ENCODE results near the gene ACBD6. TPM values are rescaled to one million over a fixed set of nuclear protein-coding genes. Genes with fewer than 3 reads are reported as not detected.

ACBD6 gene
- total RNA-seq, 4 donors from 2014 or later, result 33.3 to 44.0 (median 42.6) TPM

DNA sequence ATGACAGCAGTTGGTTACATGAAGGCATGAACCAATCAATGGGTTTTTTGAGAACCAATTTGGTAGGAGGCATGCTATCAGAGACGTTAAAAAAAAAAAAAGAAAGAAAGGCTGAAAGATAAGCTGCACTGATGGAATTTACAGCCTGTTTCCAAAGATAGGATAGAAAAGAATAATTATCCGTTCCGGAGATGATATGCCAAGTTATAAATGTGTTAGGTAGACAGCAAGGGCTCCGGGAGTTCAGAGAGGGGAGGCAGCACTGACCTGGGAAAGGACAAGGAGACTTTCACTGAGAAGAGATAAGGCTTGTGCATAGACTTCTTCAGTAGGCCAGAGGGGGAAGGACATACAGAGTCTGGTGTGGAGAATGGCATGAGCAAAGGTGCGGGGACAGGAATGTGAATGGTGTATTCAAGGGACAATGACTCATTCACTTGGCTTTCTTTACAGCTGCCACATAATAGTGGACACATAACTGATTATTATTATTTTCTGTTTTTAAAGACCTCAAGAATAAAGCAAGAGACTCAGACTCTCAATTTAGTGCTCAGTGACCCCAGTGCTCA, 24.8 kb upstream of the ACBD6 start:
- no peak for DNase-seq (ENCODE audit: extremely low spot score)
- intact Hi-C loops (cut with DNase I), result no loop called here
- no peaks in the 10 kb centered on the region for H3K36me3 ChIP-seq
- no peak for TF ChIP-seq POLR2AphosphoS5 (IDR thresholded peaks at IDR 0.05)
- no peak overlapping the region for H3K27ac ChIP-seq (replicated peaks in 1 of 4)
- H3K4me3 ChIP-seq, result no peak overlapping the region
- no peaks in the 10 kb centered on the region for H3K27me3 ChIP-seq
- H3K9me3 ChIP-seq, result no peaks in the 10 kb centered on the region
- H3K4me1 ChIP-seq, result peaks cover 0 to 5% (median 0%) of the 10 kb centered on the region in 4 donors
- 83% methylated on average over 5 of the region's 5 CpGs for WGBS

- Histone ChIP-seq H3K27ac (replicated peaks in 1 of 4) (no peak overlapping the region), H3K4me1 (peaks cover 0 to 7% (median 0%) of the 10 kb centered on the region in 4 donors), H3K4me3 (no peak overlapping the region), H3K27me3 (no peaks in the 10 kb centered on the region), H3K36me3 (no peaks in the 10 kb centered on the region), H3K9me3 (no peaks in the 10 kb centered on the region)
- TF ChIP-seq POLR2AphosphoS5 (IDR thresholded peaks at IDR 0.05) (no peak), EP300 (IDR thresholded peaks at IDR 0.05) (no peak), POLR2A (IDR thresholded peaks at IDR 0.05; ENCODE audit: low read depth) (no peak)
- TF ChIP-seq, protein P1, sequence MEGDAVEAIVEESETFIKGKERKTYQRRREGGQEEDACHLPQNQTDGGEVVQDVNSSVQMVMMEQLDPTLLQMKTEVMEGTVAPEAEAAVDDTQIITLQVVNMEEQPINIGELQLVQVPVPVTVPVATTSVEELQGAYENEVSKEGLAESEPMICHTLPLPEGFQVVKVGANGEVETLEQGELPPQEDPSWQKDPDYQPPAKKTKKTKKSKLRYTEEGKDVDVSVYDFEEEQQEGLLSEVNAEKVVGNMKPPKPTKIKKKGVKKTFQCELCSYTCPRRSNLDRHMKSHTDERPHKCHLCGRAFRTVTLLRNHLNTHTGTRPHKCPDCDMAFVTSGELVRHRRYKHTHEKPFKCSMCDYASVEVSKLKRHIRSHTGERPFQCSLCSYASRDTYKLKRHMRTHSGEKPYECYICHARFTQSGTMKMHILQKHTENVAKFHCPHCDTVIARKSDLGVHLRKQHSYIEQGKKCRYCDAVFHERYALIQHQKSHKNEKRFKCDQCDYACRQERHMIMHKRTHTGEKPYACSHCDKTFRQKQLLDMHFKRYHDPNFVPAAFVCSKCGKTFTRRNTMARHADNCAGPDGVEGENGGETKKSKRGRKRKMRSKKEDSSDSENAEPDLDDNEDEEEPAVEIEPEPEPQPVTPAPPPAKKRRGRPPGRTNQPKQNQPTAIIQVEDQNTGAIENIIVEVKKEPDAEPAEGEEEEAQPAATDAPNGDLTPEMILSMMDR (IDR thresholded peaks at IDR 0.05), result no peak
- WGBS, result 18% methylated on average over 2 of the region's 2 CpGs
- DNase-seq (ENCODE audit: extremely low spot score), result no peak
- intact Hi-C loops (cut with DNase I), result no loop called here
Measured at GRCh38 chr1:180525715-180526039, 23.3 kb upstream of the ACBD6 start.

GRCh38 chr1:180524915-180525714, 22.7 kb upstream of the ACBD6 start:
- Histone ChIP-seq H3K4me3 (no peak overlapping the region), H3K27ac (replicated peaks in 1 of 4) (no peak overlapping the region), H3K9me3 (no peaks in the 10 kb centered on the region), H3K27me3 (no peaks in the 10 kb centered on the region), H3K36me3 (no peaks in the 10 kb centered on the region), H3K4me1 (peaks cover 0 to 7% (median 0%) of the 10 kb centered on the region in 4 donors)
- intact Hi-C loops (cut with DNase I), result no loop called here
- TF ChIP-seq POLR2AphosphoS5 (IDR thresholded peaks at IDR 0.05), result no peak
- no peak for TF ChIP-seq POLR2A (IDR thresholded peaks at IDR 0.05; ENCODE audit: low read depth)
- TF ChIP-seq, protein P1 (IDR thresholded peaks at IDR 0.05), result no peak
- no peak for TF ChIP-seq EP300 (IDR thresholded peaks at IDR 0.05)
- no peak for DNase-seq (ENCODE audit: extremely low spot score)
- WGBS, result 68% methylated on average over 7 of the region's 7 CpGs

DNA sequence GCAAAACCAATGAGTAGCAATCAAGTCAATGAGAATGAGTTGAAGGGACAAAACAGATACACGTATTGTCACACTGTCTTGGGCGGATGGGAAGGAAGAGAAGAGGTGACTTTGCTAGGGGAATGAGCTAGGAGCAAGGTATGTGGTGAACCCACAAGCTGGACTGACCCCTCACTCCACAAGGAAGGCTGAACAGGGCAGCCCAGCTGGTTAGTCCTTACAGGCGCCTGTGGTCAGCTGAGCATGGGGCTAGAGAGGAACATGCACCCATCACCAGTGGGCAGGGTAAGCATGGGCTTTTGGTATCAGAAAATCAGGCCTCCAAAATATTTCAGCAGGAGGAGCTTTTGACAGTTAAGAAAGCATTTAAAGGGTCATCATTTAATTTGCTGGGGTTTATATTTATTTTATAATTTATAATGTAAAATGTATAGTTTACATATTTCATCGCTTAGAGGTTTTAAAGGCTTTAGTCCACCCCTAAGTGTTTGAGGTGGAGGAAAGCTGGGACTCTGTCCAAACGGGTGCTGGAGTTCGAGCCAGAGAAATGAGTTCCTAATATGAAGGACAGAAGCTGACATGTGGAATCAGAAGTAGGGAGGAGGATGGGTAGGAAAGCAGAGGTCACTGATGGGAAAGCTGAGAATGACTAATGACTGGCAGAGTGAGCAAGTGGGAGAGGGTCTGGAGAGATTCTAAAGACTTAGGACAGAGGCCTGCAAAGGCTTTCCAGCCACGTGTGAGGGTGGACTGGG, 22.0 kb upstream of the ACBD6 start:
- DNase-seq (ENCODE audit: extremely low spot score), result no peak
- no peak for TF ChIP-seq POLR2AphosphoS5 (IDR thresholded peaks at IDR 0.05)
- no peak for TF ChIP-seq POLR2A (IDR thresholded peaks at IDR 0.05; ENCODE audit: low read depth)
- no peak for TF ChIP-seq EP300 (IDR thresholded peaks at IDR 0.05)
- TF ChIP-seq, protein P1 (IDR thresholded peaks at IDR 0.05), result no peak
- no peak overlapping the region for H3K4me3 ChIP-seq
- H3K36me3 ChIP-seq, result no peaks in the 10 kb centered on the region
- 69% methylated on average over 7 of the region's 7 CpGs for WGBS
- intact Hi-C loops (cut with DNase I), result no loop called here
- no peaks in the 10 kb centered on the region for H3K27me3 ChIP-seq
- peaks cover 0 to 7% (median 0%) of the 10 kb centered on the region in 4 donors for H3K4me1 ChIP-seq
- no peak overlapping the region for H3K27ac ChIP-seq (replicated peaks in 1 of 4)
- no peaks in the 10 kb centered on the region for H3K9me3 ChIP-seq

DNA sequence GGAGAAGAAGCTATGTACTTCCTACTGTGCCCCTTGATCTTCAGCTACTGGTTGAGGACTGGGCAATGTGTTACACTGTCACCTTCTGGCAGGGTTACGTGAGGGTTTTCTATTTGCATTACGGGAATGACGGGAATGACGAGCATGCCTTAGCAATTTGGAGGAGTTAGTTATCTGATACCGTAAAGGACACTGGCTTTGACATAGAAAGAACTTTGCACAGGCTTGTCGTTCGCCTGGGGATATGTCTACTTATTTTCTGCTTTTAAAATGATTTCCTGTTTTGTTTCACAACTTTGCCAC, 19.8 kb upstream of the ACBD6 start:
- WGBS, result 82% methylated on average over 7 of the region's 7 CpGs
- intact Hi-C loops (cut with DNase I), result no loop called here
- Histone ChIP-seq H3K4me1 (peaks cover 0 to 7% (median 0%) of the 10 kb centered on the region in 4 donors), H3K4me3 (no peak overlapping the region), H3K36me3 (no peaks in the 10 kb centered on the region), H3K9me3 (no peaks in the 10 kb centered on the region), H3K27me3 (no peaks in the 10 kb centered on the region), H3K27ac (replicated peaks in 1 of 4) (no peak overlapping the region)
- no peak for TF ChIP-seq POLR2A (IDR thresholded peaks at IDR 0.05; ENCODE audit: low read depth)
- peak; percentile 45 for DNase-seq (ENCODE audit: extremely low spot score)
